Measurements from ENCODE around the gene CLTCL1. TPM values are rescaled to one million over a fixed set of nuclear protein-coding genes. Genes with fewer than 3 reads are reported as not detected.

Gene CLTCL1
- total and polyA plus RNA-seq, 4 donors: 2.0 to 4.8 (median 2.6) TPM

GRCh38 chr22:19174106-19175025, 117.2 kb downstream of the CLTCL1 start:
- DNase-seq (ENCODE audit: low spot score): no peak
- Histone ChIP-seq H3K27ac (ENCODE audit: low read depth in 1 of 2, low read length in 2 of 2) (peak overlapping the region; percentile 75 to 78), H3K9ac (ENCODE audit: low read depth in 1 of 2, low read length in 2 of 2) (no peak overlapping the region), H3K9me3 (ENCODE audit: control insufficient read depth in 4 of 4, low read length in 3 of 4) (no peaks in the 10 kb centered on the region), H3K4me3 (ENCODE audit: low read depth in 1 of 3, low read length in 3 of 3) (no peak overlapping the region), H3K4me1 (ENCODE audit: control insufficient read depth in 4 of 4, insufficient read depth in 4 of 4, low read length in 3 of 4) (peaks cover 26 to 83% (median 65%) of the 10 kb centered on the region in 4 donors), H3K27me3 (ENCODE audit: control insufficient read depth in 4 of 4, insufficient read depth in 4 of 4, low read length in 3 of 4) (peaks cover 0 to 7% (median 0%) of the 10 kb centered on the region in 4 donors), H3K36me3 (ENCODE audit: control insufficient read depth in 4 of 4, insufficient read depth in 3 of 4, low read depth in 1 of 4, low read length in 3 of 4) (no peaks in the 10 kb centered on the region)
- WGBS: 40% methylated on average over 14 of the region's 14 CpGs
- peak; percentile 39 for TF ChIP-seq SP1 (IDR thresholded peaks at IDR 0.05)
- no peak for TF ChIP-seq RAD21 (IDR thresholded peaks at IDR 0.05)
- peak in 1 of 2 donors; percentile 68 for TF ChIP-seq GABPA (IDR thresholded peaks at IDR 0.05 in 1 of 2, conservative IDR thresholded peaks at IDR 0.05 in 1 of 2)
- peak; percentile 43 for TF ChIP-seq MAX (IDR thresholded peaks at IDR 0.05)
- no peak for TF ChIP-seq NR2F2 (IDR thresholded peaks at IDR 0.05)
- TF ChIP-seq JUND (IDR thresholded peaks at IDR 0.05): no peak
- TF ChIP-seq HNF4G (IDR thresholded peaks at IDR 0.05): no peak
- TF ChIP-seq HNF4A (conservative IDR thresholded peaks at IDR 0.05): peak in 1 of 2 donors; percentile 49
- no peak for TF ChIP-seq ZBTB33 (IDR thresholded peaks at IDR 0.05)
- no peak for TF ChIP-seq TAF1 (conservative IDR thresholded peaks at IDR 0.05)
- TF ChIP-seq RXRA (IDR thresholded peaks at IDR 0.05): peak; percentile 62 to 80
- TF ChIP-seq FOXA2 (IDR thresholded peaks at IDR 0.05): no peak
- TF ChIP-seq YY1 (IDR thresholded peaks at IDR 0.05): peak; percentile 40
- peak; percentile 21 for TF ChIP-seq REST (IDR thresholded peaks at IDR 0.05)
- TF ChIP-seq ATF3 (IDR thresholded peaks at IDR 0.05): no peak

Data from liver (tissue), 9 donors.